ENCODE data around the gene ANKS6. TPM values are rescaled to one million over a fixed set of nuclear protein-coding genes. Genes with fewer than 3 reads are reported as not detected.

Gene ANKS6
- total RNA-seq, 1 experiment from 2014 or later = 28.6 TPM

DNA sequence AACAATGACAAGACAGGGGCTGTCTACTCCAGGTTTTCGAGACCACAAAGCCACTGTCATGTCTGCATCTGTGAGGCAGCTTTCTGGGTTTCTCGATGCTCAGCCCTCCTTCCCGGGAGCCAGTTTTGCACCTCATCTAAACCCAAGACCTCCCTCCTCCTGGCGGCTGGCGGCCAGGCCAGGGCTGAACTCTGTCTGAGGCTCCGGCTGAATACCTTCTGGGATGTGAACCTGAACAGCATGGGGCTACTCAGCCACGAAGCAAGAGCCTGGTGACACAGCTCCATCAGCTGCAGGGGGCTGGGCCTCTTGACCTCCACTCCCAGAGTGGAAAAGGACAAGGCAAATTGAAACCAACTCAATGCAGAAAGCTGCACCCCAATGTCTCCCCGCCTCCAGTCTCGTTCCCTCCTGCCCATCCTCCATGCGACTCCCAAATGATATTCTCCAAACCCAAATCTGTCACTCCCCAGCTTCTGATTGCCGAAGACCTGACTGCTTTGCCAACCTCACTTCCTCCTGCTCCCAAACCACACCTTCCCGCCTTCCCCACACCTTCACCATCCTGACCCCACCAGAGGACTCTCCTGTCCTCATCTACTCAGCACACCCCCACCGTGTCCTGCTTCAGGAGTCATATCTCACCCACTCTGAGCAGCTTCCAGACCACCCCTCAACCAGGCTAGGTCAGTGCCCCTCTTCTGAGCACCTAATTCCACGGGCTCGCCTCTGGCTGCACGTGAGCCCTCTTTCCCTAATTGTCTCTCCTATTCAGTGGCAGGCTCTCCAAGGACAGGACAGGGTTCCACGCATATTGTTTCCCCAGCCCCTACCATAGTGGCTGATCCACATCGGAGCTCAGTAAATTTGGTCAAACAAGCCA is 4.5 kb downstream of the ANKS6 start:
- DNase-seq (ENCODE audit: low read depth) = peak; percentile 31

DNA sequence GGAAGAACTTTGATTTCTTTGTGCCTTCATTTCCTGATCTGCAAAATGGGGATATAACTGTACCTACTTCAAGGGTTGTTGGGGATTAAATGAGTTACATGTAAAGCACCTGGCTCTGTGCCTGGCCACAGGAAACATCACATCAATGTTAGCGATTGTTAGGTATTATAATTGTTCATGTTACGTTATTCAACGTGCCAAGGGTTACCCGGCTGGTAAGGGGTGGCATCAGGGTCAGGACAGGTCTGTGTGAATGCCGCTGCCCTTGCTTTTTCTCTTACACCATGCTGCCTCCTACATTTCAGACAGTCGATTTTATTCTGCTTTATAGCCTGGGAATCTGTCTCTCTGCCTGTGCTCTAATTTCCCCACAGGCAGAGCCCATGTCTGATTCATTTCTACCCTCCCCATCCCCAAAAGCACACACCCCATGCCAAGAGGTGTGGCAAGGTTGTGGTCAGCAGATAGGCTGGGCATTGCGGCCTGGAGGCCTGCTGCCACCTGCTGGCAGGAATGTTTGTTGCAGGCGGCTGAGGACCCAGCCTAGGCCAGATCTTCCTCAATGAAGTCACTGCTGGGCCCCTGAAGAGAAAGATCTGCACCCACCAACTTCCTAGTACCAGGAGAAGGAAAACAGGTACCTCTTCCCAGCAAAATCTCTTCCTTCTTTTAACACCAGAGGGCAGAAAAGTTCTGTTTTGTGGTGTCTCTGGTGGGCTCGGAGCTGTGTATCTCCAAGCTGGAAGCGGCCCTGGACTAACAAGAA is 5.3 kb downstream of the ANKS6 start:
- DNase-seq (ENCODE audit: low read depth) = peak; percentile 98

DNA sequence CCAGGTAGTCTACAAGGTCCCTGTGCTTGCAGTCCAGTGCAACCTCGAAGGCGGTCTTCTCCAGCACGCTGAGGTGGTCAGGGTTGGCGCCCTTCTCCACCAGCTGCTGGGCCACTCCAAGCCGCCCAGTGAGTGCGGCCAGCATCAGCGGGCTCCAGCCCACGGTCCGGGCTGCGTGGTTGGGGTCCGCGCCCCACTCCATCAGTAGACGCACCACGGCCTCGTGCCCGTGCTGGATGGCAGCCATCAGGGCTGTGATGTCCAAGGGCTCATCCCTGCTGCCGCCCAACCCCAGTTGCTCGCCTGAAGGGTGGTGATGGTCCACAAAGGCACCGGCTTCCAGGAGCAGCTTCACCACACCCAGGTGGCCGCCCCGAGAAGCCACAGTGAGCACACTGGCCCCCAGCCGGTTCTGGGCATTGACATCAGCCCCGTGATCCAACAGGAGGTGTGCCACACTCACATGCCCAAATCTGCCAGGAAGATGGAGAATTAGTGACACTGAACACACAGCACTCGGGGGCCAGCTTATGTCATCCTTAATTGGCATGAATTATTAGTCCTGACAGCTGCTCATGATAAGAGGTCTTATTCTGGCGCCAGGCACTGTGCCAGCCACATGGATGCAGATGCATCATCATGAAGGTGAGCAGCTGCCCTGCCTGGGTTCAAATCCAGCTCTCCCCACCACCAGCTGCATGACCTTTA is 6.1 kb downstream of the ANKS6 start:
- DNase-seq (ENCODE audit: low read depth) = peak; percentile 66

DNA sequence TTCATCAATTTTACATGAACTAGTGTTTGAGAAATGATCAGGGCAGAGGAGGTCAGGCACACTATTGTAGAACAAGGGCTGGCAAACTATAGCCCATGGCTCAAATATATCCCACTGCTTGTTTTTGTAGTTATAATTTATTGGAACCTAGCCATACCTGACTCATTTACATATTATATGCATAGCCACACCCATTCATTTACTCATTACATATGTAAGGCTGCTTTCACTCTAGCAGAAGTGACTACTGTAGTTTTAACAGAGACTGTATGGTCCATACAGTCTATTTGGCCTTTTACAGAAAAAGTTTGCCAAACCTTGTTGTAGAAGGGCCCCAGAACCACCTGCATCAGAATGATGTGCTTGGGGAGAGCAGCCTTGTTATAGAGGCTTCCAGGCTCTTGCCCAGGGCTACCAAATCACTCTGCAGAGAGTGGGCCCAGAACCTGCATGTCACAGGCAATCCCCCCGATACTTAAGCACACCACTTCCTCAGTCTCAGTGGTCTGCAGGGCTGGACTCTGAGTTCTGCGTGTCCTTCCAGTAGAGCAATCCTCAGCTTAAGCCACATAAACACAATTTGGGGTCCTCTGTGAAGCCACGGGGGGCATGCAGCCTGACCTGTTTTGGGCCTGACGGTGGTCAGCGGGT is 6.7 kb downstream of the ANKS6 start:
- DNase-seq (ENCODE audit: low read depth) = no peak

DNA sequence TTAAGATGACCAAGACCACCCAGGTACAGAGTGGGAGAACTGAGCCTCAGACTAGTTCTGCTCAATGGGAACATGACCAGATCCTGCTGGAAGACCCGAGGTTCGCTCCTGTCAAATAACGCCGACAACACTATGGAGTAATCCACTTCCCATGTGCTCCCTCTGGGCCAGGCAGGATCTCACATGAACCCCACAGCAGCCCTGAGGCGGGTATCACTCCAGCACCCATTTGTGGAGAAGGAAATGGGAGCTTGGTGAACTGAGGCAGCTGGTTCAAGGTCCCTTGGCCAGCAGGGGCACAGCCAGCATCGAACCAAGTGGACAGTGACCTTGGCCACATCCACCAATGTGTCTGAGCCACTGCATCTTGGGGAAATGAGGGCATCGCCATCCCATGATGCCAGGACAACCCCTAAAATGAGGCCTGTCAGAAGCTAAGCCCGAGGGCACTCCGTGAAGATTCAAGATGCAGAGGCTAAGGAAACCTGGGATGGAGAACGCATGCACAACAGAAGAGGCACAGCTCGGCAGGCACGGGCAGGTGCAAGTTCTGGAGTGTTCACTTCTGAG is 8.5 kb downstream of the ANKS6 start:
- DNase-seq (ENCODE audit: low read depth) = no peak

DNA sequence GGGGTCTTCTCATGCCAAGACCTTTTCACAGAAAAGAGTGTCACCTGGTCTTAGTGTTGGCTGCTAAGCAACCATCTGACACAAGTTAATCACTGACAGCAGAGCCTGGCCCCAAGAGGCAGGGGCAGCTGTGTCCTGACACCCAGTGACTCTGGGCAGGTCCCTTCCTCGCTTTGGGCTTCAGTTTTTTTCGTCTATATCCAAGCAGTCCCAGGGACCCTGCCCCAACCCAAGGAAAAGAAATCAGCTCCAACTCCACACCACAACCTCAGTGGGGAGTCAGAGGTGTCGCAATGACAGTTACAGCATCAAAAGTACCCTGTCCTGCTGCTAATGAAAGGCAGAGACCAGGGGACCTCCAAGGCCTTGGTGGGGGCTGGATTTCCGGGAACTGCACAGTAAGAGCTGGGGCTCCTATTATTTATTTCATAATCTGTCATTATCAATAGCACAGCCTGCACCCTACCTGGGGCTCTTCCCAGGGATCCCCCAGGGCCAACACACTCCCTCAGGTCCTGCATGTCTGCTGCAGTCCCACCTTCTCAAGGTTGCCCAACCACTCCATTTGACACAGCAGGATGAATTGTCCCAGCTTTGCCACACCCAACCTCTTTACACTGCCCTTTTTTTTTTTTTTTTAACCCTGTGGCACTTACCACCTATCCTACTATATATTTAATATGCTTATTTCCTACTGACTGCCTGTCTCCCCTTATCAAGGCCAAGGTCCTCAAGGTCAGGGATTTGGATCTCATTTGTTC is 9.4 kb downstream of the ANKS6 start:
- no peak for DNase-seq (ENCODE audit: low read depth)

DNA sequence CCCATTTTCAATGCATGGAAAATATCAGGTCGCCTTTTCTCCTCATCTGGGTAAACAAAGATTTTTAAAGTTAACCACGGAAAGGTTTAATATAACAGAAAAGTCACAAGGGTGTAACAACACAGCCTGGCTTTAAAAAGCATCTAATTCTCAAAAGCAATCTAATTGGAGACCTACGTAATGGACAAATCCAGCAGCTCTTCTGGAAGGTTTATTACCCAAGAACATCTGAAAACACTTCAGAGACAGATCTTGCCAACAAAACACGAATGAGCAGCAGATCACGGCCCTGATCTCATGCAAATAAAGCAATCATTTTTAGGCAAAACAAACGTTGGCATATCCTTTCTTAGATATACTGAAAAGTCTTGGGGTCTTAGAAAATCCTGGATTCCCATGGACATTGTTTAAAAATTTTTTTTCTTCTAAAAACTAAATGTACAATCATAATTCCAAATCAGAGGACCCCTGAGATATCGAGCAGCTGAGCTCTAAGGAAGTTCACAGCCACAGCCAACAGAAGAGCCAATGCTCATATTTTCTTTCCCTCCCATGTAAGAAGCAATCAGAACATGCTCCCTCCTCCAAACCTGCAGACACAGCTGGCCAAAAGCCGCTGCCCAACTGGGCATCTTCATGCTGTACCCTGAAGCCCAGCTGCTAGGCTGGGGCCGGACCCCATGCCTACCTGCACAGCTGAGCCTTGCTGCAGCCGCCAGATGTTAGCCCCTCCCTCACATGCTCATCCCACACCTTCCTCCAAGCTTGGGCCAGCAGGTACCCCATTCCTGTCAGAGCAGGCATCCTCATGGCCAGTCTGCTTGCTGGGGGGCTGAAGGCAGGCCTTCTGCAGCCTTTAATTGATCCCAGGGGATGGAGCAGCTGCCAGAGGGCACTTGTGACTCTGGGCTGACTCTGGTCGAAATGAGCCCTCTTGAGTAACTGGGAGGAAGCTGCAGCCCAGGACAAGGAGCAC is 11.2 kb downstream of the ANKS6 start:
- DNase-seq (ENCODE audit: low read depth) = no peak

DNA sequence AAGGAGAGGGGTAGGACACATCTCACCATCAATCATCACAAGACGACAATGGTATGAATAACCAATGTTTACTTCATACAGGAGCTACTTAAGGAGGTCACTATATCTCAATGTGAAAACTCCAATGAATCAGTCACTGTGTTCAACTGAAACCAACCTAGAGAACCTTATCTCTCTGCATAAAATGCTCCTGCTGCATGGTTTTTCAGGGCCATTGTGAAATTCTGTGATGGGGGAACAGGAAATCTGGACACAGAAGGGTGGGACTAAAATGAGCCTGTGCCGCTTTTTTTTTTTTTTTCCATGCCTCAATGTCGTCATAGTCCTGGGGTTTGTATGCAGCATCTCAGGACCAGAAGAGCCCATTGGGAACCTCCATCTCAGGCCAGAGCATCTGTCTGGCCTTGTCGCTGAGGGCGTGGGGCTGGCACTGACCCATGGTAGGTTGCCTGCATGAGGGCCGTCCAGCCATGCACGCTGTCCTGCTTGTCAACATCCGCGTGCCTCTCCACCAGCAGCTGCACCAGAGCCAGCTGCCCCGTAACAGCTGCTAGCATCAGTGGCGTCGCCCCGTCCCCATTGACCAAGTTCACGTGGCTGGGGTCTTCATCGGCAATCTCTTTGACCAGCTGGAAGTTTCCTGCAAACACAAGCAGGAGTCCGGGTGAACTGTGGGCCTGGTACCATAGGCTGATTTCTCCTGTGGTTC is 12.7 kb downstream of the ANKS6 start:
- no peak for DNase-seq (ENCODE audit: low read depth)

DNA sequence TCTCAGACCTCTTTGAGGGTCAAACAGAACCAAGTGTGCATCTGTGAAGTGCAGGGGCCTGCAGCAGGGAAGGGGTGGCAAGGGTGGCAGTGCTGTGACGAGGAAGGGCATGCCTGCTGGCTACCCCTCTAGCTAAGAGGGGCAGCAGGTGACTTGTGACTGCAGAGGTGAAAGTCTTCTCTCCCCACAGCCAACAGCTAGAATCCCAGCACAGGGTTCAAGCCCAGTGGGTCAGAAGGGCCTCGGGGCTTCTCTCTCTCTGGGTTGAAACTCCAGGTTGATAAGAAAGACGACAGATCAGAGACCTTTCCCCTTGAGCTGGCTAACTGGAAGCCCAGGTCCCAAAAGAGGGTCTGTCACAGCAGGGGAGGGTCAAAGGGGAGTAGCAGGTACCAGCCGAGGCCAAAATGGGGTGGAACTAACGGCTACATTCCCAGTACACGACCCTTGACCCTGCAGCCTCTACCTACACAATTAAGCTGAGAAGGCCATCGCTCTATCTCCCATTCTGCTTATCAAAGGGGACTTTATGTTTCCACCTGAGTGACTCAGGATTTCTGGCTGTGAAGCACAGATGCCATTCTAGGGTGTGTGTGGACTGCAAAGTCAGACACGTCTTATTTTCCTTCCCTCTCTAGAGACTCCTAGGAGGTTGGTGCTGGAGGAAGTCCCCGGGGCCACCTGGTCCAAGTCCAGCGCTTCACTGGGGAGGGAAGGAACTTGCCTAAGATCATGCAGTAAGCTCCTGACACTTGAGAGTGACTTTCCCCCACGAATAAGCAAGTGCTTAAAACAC is 14.6 kb downstream of the ANKS6 start:
- DNase-seq (ENCODE audit: low read depth) = no peak

DNA sequence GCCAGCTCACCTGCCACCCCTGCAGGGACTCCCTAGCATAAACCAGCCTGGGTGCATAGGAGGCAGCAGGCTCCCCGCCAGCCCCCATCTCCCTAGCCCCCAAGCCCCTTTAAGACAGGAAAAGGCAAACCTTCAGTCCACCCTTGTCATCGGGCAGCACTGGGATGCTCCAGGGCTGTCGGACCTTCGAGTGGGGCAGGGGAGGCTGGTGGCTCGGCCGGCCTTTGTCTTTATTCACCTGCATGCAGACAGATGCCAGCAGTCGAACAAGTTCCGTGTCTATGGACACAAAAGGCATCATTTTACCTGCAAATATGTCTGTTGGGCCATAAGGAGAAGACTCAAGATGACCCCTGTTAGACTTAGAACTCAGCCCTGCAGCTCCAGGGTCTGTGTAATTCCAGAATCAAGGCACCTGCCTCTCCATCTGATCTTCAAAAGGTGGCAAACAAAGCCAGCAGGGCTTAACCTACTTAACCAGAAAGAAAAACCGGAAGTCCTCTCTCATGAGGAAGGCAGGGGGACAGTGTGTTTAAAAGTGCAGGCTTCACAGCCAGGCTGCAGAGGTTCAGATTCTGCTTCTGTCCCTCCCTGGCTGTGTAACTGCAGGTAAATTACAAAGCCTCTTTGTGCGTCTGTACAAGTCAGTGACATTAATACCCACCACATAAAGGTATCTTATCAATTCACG is 16.2 kb downstream of the ANKS6 start:
- no peak for DNase-seq (ENCODE audit: low read depth)

DNA sequence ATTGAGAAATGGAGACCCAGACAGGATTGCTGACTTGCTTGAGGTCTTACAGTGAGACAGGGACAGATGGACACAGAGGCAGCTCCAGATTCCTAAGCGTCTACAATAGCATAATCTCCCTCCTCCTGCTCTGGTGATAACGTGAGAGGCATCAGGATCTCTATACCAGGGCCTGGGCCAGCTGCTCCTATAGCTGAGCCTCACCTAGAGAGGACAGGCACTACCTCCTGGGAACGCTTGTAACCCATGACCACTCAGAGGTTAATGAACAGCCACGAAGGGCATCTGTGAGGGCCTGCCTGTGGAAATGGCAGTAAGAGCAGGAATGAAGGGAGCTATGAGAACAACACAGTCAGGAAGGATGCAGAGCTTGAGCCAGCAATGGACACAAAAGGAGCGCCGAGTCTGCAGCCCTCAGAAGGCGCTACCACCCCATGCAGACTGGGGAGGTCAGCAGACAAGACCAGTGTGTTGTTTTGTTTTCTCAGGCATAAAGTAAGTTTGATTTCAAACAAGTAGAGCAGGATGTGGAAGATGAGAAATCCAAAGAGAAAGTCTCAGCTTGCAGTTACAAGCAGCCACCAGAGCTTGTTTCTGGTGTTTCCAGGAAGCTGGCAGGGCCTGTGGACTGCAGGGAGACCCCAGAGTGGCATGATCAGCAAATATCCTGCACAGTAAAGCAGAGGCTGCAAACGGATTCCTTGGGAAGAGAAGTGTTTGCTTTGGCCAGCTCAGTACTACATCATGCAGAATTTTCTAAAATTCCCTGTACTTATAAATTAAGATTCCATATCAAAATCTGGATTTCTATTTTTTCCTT is 17.4 kb downstream of the ANKS6 start:
- no peak for DNase-seq (ENCODE audit: low read depth)

DNA sequence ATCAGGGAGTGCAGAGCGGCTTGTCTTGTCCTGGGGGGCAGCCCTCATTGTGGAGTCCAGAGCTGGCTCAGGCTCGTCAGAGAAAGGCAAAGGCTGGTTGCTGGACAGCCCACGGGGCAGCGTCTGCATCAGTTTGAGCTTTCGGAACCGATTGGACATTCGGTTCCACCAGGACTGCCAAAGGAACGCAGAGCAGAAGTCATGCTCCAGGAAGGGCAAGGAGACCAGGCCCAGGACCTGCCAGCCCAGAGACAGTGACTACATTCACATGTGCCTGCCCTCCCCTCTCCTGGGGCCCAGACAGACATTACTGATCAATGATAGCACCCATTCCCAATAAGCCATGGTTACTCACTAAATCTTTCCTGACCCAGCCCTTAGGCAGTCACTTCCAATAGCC is 18.1 kb downstream of the ANKS6 start:
- DNase-seq (ENCODE audit: low read depth) = no peak

DNA sequence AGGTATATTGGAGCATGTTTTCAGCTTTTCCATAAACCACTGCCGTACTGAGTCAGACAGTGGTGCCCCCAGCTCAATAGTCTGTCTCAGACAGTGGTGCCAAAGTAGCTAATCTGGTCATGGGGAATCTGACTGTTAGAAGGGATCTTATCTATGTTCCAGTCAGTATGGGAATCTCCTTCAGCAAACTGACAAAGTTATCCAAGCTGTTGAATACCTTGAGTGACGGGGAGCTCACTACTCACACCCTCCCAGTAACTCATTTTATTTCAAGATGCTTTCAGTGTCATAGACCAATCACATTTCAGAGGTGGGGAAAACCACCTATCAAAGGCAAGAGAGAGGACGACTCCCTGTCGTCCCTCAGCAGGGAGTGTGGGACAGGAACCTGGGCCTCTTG is 18.7 kb downstream of the ANKS6 start:
- no peak for DNase-seq (ENCODE audit: low read depth)

DNA sequence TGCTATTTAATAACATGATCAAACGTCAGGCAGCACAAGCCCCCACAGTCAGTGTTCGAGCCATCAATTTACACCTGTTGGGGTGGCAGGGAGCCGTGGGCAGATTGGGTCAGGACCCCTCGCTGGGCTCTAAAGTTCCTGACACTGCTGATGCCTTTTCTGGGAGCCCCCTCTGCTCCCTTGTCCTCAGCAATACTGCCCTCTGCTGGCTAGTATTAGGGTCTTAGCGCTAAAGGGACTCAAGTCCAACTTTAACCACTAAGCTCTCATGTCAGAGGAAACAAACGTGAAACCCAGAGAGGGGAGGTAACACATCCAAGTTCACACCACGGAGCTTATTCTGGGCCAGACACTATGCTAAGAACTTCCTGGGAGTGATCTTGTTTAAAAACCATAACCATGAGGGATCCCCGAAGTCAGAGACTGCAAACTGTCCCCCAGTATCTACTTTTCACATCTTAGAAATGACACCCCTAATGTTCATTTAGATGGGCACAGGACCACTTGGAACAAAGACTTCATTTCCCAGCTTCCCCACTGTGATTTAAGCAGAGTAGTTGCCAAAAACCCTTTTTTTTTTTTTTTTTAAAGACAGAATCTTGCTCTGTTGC is 20.4 kb downstream of the ANKS6 start:
- DNase-seq (ENCODE audit: low read depth) = peak; percentile 75

DNA sequence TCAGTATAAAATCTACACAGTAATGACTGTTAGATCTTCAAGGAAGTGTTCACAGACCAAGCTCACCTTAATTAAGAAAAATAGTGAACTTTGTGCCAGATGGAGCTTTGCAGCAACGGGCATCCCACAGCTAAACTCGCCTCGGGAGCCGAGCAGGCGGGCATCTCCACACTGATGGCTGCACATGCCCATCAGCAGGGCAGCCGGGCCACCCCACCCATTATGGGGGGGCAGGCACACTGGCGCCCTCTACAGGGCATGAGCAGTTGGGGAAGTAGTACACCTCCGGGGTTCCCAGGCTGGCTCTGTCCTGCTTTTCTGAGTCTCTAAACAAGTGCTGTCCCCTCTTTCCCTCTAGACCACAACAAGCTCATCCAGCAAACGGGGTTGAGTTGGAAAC is 21.6 kb downstream of the ANKS6 start:
- peak; percentile 48 for DNase-seq (ENCODE audit: low read depth)

DNA sequence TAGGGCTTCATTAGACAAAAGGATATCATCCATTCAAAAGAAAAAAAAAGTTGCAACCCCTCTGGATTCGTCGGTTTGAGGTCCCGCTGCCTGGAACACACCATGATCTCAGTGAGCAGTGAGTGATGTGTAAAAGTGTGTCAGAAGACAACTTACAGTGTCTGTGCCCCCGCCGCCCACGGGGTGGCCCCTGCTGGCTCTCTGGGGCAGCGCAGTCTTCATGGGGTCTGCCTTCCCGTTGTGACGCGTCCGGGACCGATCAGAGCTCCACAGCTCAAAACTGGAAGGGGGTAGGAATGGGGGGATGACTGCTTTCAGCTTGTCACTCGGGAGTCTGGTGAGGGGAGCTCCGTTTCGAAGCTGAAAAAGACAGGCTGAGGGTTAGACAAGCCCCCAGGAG is 22.6 kb downstream of the ANKS6 start:
- no peak for DNase-seq (ENCODE audit: low read depth)
